A549 (cell line): ENCODE data around the gene MAP3K5.

Source experiments
- JUNB ChIP-seq: fragments of >200 bp; sonication (Bioruptor Twin); formaldehyde crosslinking; IDR thresholded peaks from 2 replicates; pipeline ENCODE4 v1.6.1; 2016
- KDM1A ChIP-seq: fragments of 200-600 bp; sonication (generic); IDR thresholded peaks from 2 replicates; pipeline ENCODE4 v1.6.1; 2016; ENCODE audit warnings: low read depth, mild to moderate bottlenecking
- POLR2A ChIP-seq: IDR thresholded peaks from 2 replicates; pipeline ENCODE4 v1.6.1; 2012; ENCODE audit warnings: mild to moderate bottlenecking, low read length

- TF ChIP-seq JUNB (no peak), POLR2A (no peak), KDM1A (no peak)
Observed at GRCh38 chr6:136693090-136693489, 99.2 kb downstream of the MAP3K5 start.
